ENCODE measurements around the gene RND3. TPM values are rescaled to one million over a fixed set of nuclear protein-coding genes. Genes with fewer than 3 reads are reported as not detected.

RND3 gene
- total RNA-seq, 2 donors from 2014 or later: 27.9 to 119 TPM

DNA sequence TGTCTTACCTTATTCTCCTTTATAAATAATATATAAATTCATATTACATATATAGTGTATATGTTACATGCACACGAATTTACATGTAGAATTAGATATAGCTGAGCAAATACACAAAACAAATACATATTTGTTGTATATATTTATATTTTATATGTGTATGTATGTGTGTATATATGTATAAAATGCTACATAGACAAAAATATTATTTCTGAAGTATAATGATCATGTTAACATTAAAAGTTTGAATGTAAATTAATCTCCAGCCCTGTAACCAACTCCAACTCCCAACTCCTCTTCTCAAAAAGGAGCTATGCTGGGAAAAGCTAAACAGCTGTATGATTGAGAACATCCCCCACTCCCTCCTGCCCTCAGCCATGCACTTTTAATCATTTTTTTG, 42.7 kb upstream of the RND3 start:
- Histone ChIP-seq H3K27ac (no peak overlapping the region), H3K36me3 (no peaks in the 10 kb centered on the region), H3K4me3 (no peak overlapping the region), H3K4me1 (ENCODE audit: control insufficient read depth in 1 of 2, low read depth in 2 of 2) (no peaks in the 10 kb centered on the region), H3K27me3 (replicated peaks; ENCODE audit: insufficient read depth) (no peaks in the 10 kb centered on the region), H3K9me3 (no peaks in the 10 kb centered on the region)
- ATAC-seq (ENCODE audit: insufficient number of reproducible peaks, low FRiP score, low read depth) (no peak), DNase-seq (ENCODE audit: low spot score) (no peak)
- TF ChIP-seq, protein P1, sequence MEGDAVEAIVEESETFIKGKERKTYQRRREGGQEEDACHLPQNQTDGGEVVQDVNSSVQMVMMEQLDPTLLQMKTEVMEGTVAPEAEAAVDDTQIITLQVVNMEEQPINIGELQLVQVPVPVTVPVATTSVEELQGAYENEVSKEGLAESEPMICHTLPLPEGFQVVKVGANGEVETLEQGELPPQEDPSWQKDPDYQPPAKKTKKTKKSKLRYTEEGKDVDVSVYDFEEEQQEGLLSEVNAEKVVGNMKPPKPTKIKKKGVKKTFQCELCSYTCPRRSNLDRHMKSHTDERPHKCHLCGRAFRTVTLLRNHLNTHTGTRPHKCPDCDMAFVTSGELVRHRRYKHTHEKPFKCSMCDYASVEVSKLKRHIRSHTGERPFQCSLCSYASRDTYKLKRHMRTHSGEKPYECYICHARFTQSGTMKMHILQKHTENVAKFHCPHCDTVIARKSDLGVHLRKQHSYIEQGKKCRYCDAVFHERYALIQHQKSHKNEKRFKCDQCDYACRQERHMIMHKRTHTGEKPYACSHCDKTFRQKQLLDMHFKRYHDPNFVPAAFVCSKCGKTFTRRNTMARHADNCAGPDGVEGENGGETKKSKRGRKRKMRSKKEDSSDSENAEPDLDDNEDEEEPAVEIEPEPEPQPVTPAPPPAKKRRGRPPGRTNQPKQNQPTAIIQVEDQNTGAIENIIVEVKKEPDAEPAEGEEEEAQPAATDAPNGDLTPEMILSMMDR (IDR thresholded peaks at IDR 0.05): no peak

DNA sequence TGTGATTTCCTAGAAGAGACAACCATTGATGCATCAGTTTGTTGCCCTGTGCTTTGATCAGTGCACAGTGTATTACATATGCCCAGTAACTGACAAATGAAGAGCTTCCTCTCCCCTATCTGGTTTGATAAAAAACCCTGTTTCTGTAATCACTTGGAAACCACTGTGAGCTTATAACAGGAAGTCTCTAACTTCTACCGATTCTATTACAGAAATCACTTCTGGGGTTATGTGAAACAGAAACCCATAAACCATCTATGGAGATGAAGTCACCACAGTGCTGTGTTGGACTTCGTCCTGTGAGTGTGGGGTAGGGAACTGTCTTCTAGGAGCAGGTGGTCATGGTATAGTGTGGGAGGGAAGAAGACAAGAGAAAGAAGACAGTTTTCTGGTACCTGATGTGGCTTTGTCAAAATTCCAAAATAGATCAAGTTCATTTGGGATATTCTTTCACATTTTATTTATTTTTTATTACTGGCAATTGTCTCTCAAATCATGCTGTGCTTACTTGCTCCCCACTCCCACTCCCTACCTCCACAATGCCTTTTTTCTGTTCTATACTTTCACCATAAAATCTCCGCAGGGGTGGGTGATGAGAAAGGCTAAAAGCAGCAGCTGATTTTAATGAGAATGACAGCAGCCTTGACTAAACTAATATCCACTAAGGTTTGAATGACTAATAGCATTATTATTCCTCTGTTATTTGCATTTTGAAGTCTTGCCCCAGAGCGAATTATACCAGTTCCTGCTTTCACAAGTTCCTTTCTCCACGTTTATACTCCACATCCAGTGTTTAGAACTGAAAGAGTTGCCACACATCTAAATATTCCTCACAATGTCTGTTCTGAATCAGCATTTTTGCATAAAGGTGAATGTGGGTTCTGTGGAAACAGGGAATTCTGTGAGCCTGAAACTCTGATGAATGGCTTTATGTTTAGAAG, 41.7 kb upstream of the RND3 start:
- no peaks in the 10 kb centered on the region for H3K27me3 ChIP-seq (replicated peaks; ENCODE audit: insufficient read depth)
- no peaks in the 10 kb centered on the region for H3K36me3 ChIP-seq
- H3K27ac ChIP-seq: no peak overlapping the region
- no peak overlapping the region for H3K4me3 ChIP-seq
- TF ChIP-seq, protein P1 (IDR thresholded peaks at IDR 0.05): no peak
- DNase-seq (ENCODE audit: low spot score) (no peak), ATAC-seq (ENCODE audit: insufficient number of reproducible peaks, low FRiP score, low read depth) (no peak)
- no peaks in the 10 kb centered on the region for H3K4me1 ChIP-seq (ENCODE audit: control insufficient read depth in 1 of 2, low read depth in 2 of 2)
- H3K9me3 ChIP-seq: no peaks in the 10 kb centered on the region

GRCh38 chr2:150526827-150527226, 39.4 kb upstream of the RND3 start:
- Histone ChIP-seq H3K9me3 (no peaks in the 10 kb centered on the region), H3K27me3 (replicated peaks; ENCODE audit: insufficient read depth) (no peaks in the 10 kb centered on the region), H3K4me1 (ENCODE audit: control insufficient read depth in 1 of 2, low read depth in 2 of 2) (no peaks in the 10 kb centered on the region), H3K4me3 (no peak overlapping the region), H3K27ac (no peak overlapping the region), H3K36me3 (no peaks in the 10 kb centered on the region)
- ATAC-seq (ENCODE audit: insufficient number of reproducible peaks, low FRiP score, low read depth): no peak
- no peak for DNase-seq (ENCODE audit: low spot score)
- TF ChIP-seq, protein P1 (IDR thresholded peaks at IDR 0.05): no peak

DNA sequence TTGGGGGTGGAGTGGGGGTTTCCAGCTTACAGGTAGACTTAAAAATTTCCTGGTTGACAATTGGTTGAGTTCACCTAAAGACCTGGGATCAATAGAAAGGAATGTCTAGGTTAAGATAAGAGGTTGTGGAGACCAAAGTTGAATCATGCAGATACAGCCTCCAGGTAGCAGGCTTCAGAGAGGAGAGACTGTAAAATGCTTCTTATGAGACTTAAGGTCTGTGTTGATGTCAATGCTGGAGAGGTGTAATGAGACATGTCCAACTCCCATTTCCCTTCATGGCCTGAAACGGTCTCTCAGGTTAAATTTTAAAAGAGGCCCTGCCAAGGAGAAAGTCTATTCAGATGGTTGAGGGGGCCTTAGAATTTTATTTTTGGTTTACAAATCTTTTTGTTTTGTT, 38.5 kb upstream of the RND3 start:
- no peak overlapping the region for H3K4me3 ChIP-seq
- DNase-seq (ENCODE audit: low spot score) (no peak), ATAC-seq (ENCODE audit: insufficient number of reproducible peaks, low FRiP score, low read depth) (no peak)
- no peaks in the 10 kb centered on the region for H3K27me3 ChIP-seq (replicated peaks; ENCODE audit: insufficient read depth)
- no peaks in the 10 kb centered on the region for H3K4me1 ChIP-seq (ENCODE audit: control insufficient read depth in 1 of 2, low read depth in 2 of 2)
- H3K9me3 ChIP-seq: no peaks in the 10 kb centered on the region
- TF ChIP-seq, protein P1 (IDR thresholded peaks at IDR 0.05): no peak
- no peak overlapping the region for H3K27ac ChIP-seq
- H3K36me3 ChIP-seq: no peaks in the 10 kb centered on the region

DNA sequence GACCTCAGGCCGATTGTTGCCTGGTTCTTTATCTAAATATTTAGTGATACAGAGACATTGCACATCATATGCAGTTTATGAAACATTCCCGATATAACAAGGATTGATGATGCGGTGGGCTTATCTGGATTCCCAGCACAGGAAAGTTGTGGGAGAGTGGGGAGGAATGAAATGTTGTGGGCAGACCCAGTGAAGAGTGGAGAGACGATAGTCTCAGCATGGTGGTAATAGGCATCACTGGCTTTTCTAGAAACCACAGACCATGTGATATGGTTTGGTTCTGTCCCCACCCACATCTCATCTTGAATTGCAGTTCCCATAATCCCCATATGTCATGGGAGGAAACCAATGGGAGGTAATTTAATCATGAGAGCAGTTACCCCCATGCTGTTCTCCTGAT, 34.8 kb upstream of the RND3 start:
- Histone ChIP-seq H3K36me3 (no peaks in the 10 kb centered on the region), H3K4me1 (ENCODE audit: control insufficient read depth in 1 of 2, low read depth in 2 of 2) (no peaks in the 10 kb centered on the region), H3K4me3 (no peak overlapping the region), H3K9me3 (no peaks in the 10 kb centered on the region), H3K27ac (no peak overlapping the region), H3K27me3 (replicated peaks; ENCODE audit: insufficient read depth) (no peaks in the 10 kb centered on the region)
- TF ChIP-seq, protein P1 (IDR thresholded peaks at IDR 0.05): no peak
- no peak for ATAC-seq (ENCODE audit: insufficient number of reproducible peaks, low FRiP score, low read depth)
- DNase-seq (ENCODE audit: low spot score): no peak
